ACHN (cell line): ENCODE data around the gene GYG2.
"Not testable (repeated sequence)": the region's sequence is repeated elsewhere in the genome, so short reads cannot be mapped to it uniquely, and the experiment has no call there.

Experiments used
- DNase-seq: peaks from one replicate; pipeline ENCODE4 v3.0.0-alpha.2; 2015
- in situ Hi-C: cut with HindIII; loops from 2 replicates; pipeline ENCODE4 v1.10.0; 2017; ENCODE audit warnings: low sequenced_read_pairs, low pct_ligation_motif_present, low pct_unique_long_range_greater_than_20kb

The GYG2 gene

DNA sequence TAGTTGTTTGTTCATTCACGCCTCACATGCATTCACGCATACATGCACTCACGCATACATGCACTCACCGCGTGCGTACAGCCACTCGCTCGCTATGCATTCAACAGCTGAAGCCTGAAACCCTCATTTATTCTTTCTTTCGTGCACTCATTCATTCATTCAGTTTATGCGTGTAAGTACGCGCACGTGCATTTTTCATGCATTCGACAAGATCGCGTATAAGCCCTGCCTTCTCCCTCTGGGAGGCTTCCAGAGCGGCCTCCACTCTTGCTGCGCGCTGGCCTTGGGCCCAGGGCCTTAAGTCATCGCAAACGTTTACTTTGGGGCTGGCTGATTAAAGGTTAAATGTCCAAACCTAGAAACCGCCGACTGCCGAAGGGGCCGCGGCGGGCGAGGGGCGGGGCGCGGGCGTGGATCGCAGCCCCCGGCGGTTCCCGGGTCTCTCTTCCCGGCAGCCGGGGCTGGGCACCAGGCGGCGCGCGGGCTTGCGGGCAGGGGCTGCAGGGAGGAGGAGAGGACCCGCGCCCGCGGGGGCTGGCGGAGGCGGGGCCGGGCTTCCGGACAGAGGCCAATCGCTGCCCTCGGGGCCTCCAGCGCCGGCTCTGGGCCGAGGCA, at the start of gene GYG2:
TSS of gene GYG2 (plus strand) at position 587 of the 615 bp plus-strand sequence. CDS start 1,259 bp downstream, outside the sequence.
- DNase-seq, result peak; percentile 54
- in situ Hi-C loops, result no loop called here

DNA sequence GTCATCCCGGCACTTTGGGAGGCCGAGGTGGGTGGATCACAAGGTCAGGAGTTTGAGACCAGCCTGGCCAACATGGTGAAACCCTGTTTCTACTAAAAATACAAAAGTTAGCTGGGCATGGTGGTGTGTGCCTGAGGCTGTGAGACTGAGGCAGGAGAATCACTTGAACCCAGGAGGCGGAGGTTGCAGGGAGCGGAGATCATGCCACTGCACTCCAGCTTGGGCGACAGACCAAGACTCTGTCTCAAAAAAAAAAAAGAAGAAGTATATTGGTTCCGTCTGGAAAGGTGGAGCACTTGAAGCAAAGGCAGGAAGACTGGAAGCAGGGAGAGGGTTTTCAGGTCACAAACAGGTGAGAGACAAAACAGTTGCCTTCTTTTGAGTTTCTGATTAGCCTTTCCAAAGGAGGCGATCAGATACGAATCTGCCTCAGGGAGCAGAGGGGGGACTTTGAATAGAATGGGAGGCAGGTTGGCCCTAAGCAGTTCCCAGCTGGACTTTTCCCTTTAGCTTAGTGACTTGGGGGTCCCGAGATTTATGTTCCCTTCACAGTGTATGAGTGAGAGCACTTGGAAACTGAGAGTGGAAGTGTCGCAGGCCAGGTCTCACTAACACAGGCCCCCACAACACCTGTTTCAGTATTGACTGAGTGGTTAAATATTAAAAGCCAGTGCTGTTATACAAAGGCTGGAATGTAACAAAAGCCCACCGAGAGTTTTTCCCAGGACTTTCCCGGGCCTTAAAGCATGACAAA, 48.1 kb upstream of the GYG2 start:
- in situ Hi-C loops, DNase-seq: not testable (repeated sequence)

DNA sequence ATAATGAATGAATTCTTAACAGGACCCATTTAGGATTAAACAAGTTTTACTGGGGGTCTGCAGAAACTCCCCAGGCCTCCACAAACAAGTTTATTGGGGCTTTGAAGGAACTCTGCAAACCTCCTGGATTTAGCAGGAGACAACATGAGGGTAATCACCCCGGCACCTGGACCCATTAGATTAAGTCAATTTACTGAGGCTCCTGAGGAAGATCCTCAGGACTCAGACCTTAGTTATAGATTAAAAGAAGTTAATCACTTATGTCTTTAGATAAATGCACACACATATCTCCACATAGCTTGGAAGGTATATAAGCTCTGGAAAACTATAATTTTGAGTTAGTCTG, 47.5 kb upstream of the GYG2 start:
- in situ Hi-C loops, result no loop called here
- DNase-seq, result no peak

DNA sequence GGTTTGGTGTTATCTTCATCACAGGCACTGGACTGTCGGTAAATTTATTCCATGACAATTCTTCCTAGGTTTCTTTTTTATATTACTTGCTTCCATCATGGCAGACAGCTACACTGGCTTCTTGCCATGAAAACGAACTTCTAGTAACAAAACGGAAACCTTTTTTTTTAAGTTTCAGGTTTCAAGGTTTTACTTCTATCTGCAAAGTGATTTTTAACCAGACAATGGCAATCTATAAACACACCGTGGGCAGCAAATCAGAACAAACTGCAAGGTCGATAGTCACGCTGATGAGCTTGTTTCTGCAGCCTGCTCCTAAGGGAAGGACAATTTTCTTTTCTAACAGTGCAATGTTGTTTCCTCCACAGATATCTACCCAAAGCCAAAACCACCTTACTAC, 47.0 kb upstream of the GYG2 start:
- in situ Hi-C loops, result no loop called here
- no peak for DNase-seq

DNA sequence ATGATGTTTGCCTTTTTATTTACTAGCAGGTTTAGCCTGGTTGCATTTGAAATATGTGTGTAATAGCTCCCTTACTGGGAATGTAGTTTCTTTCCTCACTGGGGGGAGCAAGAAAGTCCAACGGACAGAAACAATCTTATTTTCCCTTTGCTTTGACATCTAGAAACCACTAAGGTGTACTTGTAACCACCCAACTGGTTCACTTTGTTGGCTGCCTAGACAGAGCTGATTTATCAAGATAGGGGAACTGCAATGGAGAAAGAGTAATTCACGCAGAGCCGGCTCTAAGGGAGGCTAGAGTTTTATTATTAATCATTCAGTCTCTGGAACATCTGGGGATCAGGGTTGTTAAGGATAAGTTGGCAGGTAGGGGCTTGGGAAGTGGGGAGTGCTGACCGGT, 46.6 kb upstream of the GYG2 start:
- no peak for DNase-seq
- in situ Hi-C loops, result no loop called here

DNA sequence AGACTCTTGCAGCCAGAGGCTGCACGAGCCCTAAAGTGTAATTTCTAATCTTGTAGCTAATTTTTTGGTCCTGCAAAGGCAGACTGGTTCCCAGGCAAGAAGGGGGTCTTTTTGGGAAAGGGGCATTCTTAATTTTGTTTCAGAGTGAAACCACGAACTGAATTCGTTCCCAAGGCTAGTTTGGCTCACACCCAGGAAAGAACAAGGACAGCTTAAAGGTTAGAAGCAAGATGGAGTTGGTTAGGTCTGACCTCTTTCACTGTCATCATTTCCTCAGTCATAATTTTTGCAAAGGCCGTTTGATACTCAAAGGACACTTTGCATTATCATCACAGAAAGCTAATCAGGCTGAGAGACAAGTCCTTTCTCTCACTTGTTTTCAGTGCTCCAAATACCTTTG, 46.0 kb upstream of the GYG2 start:
- in situ Hi-C loops, result no loop called here
- no peak for DNase-seq

DNA sequence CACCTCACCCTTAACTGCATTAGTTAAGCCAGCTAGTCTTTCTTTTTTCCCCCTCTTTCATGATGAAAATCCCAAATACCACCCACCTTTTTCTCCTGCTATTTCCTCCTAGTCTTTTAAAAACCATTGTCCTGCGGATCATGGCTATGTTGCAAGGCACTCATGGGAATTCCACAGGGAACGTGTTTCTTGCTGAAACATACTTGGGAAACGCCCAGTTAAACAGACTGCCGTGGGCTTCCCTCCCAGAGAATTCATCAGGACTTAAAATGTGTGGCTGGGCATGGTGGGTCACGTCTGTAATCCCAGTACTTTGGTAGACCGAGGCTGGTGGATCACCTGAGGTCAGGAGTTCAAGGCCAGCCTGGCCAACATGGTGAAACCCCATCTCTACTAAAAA, 44.7 kb upstream of the GYG2 start:
- no peak for DNase-seq
- in situ Hi-C loops, result no loop called here

DNA sequence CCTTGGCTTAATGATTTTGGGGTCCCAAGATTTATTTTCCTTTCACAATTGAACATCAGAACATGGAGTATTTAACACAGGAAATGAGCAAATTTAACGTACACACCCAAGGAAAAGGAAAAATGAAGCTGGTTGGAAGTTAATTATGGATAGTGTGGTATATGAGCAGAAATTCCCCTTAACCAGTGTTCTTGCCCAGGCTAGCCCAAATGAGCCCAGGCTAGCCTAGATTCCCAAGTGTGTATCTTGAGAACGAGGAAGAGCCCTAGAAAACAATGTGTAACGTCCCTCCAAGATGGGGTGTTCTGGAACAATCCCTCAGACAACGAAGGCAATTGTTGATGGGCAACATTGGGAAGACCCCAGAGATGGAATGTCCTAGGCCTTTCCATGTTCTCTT, 43.2 kb upstream of the GYG2 start:
- DNase-seq, result no peak
- in situ Hi-C loops, result no loop called here

DNA sequence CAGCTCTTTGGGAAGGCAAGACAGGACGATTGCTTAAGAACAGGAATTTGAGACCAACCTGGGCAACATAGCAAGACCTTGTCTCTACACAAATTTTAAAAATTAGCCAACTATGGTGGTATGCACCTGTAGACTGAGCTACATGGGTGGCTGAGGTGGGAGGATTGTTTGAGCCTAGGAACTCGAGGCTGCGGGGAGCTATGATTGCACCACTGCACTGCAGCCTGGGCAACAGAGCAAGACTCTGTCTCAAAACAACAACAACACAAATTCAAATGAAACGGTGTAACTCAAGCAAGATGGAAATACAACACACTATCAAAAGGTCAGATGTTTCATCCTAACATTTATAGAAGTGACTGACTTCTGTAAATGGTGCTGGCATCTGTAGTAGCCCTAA, 39.8 kb upstream of the GYG2 start:
- no peak for DNase-seq
- in situ Hi-C loops, result no loop called here

DNA sequence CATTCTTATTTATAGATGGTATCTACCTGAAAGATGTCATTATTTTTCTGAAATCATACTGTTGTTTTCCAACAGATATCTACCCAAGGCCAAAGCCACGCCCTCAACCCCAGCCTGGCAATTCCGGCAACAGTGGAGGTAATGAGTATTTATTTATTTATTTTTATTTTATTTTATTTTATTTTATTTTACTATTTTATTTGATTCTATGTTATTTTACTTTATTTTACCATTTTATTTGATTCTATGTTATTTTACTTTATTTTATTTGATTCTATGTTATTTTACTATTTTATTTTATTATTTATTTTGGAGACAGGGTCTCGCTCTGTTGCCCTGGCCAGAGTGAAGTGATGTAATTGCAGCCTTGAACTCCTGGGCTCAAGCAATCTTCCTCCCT, 39.2 kb upstream of the GYG2 start:
- DNase-seq, result no peak
- in situ Hi-C loops, result no loop called here

DNA sequence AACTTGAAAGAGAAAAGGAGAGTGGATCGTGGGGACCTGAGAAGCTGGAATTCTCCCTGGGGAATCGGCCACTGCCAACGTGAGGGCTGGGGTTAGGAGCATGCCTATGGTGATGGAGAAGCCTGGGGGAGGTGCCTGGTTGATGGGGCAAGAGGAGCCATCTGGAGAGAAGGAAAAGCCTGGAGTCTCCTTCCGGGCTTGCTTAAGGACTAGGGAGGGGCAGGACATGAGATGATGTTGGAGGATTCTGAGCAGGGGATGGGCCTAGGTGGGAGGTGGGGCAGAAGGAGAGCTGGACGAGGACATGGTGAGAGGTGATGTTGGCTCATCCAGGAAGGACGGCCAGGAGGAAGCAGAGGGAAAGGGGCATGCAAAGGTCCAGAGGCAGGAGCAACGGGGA, 35.0 kb upstream of the GYG2 start:
- in situ Hi-C loops, result no loop called here
- DNase-seq, result no peak

DNA sequence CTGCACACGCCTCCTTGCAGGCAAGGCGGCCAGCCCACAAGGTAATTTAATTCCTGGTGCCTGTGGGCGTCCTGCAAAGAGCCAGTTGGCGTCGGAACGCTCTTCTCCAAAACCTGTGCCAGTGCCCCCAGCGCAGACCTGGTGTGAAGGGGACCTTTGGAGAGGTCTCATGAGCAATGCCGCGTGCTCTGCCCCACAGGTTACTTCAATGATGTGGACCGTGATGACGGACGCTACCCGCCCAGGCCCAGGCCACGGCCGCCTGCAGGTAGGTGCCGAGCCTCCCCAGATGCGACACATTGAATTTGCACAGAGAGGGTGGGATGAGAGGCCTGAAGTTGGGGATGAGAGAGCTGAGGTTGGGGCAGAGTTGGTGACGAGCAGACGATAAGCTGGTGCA, 34.4 kb upstream of the GYG2 start:
- in situ Hi-C loops, result no loop called here
- DNase-seq, result no peak

DNA sequence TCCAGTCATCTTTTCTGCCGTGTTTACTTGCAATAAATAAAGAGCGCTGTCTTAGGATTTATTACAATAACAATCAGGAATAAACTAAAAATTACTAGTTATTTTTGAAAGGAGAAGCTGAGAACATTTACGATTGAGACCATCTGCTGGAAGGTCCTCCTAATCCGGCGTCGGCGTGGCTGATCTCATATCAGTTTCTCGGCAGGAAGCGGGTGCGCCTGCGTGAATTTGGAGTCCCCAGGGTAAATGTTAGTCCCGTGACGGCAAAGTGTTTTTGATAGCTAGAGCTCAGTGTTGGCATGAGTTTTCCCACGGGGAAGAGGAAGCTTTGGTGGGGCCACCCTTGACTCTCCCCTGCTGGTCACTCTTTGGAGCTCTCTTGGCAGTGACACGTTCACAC, 31.9 kb upstream of the GYG2 start:
- DNase-seq, in situ Hi-C loops: not testable (repeated sequence)

DNA sequence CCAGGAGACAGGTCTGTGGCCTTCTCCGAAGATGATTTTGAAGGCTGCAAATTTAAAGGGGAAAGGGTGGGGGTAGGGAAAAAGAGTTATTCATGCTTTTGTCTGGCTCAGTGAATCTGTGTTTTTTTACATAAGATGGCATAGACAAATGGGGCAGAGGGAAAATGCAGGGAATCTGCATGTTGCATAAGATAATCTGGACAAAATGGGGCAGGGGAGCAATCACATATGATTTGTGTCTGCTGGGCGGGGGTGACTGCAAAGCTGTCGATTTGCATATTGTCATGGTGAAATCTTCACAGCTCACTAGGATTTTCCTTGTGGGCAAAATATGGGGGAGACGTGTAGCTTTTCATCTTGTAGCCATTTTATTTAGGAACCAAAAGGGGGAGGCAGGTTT, 29.4 kb upstream of the GYG2 start:
- DNase-seq, result no peak
- in situ Hi-C loops, result no loop called here

DNA sequence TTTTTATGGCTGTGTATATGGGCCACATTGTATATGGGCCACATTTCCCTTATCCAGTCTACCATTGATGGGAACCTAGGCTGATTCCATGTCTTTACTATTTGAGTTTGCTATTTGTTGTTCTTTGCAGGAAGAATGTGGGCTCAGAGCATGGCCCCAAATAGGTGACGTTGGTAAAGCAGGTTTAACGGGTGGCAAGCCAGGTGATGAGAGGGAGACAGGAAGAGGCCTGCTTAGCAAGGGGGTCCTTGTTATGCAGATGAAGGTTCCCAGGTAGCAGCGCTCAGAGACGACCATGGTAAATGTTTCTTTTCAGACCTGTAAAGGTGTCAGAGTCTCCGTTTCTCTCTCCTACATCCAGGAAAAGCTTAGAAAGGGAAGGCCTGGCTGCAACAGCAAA, 28.8 kb upstream of the GYG2 start:
- DNase-seq, in situ Hi-C loops: not testable (repeated sequence)

DNA sequence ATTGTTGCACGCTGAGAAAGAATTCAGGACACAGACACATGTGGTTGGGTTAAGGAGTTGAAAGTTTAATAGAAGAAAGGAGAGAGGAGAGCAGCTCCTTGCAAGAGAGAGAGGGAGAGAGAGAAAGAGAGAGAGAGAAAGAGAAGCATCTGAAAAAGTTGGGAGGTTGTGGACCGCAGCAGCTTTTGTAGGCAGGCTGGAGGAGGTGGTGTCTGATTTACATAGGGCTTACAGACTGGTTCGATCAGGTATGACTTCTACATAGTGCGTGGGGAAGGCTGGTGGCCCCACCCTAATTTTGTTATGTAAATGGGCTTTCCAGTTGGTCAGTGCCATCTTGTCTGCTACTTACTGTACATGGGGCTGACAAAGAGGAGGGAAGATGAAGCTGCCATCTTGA, 27.5 kb upstream of the GYG2 start:
- in situ Hi-C loops, result no loop called here
- DNase-seq, result no peak

DNA sequence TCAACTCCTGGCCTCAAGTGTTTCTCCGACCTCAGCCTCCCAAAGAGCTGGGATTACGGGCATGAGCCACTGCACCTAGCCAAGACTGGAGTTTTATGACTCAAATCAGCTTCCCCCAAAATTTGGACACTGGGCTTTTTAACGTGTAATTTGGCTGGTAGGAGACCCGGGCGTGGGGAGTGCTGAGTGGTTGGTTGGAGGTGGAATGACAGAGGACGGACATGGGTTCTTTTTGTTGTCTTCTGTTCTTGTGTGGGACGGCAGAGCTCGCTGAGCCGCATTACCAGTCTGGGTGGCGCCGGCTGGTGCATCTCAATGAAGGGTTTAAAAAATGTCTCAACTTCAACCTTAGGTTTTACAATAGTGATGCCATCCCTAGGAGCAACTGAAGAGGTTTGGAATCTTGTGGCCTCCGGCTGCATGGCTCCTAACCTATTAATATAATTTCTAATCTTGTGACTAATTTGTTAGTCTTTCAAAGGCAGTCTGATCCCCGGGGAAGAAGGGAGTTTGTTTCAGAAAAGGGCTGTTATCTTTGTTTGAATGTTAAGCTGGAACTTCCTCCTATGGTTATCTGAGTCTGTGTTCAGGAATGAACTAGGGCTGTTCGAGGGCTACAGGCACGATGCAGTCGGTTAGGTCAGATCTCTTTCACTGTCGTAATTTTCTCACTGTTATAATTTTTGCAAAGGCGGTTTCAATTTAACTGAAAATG, 26.2 kb upstream of the GYG2 start:
- in situ Hi-C loops, DNase-seq: not testable (repeated sequence)

DNA sequence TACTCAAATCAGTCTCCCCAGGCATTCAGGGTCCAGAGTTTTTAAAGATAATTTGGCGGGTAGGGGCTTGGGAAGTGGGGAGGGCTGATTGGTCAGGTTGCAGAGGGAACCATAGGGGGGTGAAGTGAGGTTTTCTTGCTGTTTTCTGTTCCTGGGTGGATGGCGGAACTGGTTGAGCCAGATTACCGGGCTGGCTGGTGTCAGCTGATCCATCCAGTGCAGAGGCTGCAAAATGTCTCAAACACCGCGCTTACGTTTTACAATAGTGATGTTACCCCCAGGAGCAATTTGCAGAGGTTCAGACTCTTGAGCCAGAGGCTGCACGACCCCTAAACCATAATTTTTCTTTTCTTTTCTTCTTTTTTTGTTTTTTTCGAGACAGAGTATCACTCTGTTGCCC, 25.2 kb upstream of the GYG2 start:
- in situ Hi-C loops, DNase-seq: not testable (repeated sequence)

DNA sequence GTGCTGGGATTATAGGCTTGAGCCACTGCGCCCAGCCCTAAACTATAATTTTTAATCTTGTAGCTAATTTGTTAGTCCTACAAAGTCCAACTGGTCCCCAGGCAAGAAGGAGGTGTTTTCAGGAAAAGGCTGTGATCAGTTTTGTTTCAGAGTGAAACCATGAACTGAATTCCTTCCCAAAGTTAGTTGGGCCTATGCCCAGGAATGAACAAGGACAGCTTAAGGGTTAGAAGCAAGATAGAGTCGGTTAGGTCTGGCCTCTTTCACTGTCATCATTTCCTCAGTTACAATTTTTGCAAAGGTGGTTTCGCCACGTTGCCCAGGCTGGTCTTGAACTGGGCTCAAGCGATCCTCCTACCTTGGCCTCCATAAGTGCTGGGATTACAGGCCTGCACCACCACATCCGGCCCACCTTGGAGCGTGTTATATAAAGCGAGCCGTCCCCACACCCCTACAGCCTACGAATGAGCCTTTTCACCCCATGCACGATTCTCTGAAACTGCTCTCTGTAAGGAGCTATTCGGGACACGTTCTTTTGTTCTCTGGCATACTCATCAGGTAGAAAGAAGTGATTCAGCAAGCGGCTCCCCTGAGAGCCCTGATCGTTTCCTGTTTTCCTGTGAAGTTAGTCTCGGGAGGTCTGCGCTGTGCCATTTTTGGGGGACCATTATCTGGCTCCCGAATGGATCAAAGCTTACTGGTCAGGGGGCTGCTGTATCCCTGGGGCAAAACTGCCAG, 24.5 kb upstream of the GYG2 start:
- in situ Hi-C loops, DNase-seq: not testable (repeated sequence)
